ENCODE data around the gene SGMS2. TPM values are rescaled to one million over a fixed set of nuclear protein-coding genes. Genes with fewer than 3 reads are reported as not detected.

SGMS2 gene
- total RNA-seq = 141 and 201 TPM in 2 replicates

GRCh38 chr4:107824350-107825071 lies at the start of gene SGMS2:
SGMS2 (plus strand) TSS chr4:107824932; CDS start chr4:107895554, 70,622 bp downstream.

GRCh38 chr4:107930821-107931774 lies 106.4 kb downstream of the SGMS2 start, which contains the start of gene CYP2U1:
CYP2U1 (plus strand) TSS chr4:107931549; CDS start chr4:107931644, 95 bp downstream.

Other genes starting within 250 kb of the SGMS2 start
- gene PAPSS1, start 104.7 kb upstream of the SGMS2 start, total RNA-seq = 90.3 and 112 TPM in 2 replicates
- gene CYP2U1, start 106.6 kb downstream of the SGMS2 start, total RNA-seq = 13.6 and 17.8 TPM in 2 replicates
- 8.6 and 12.7 TPM in 2 replicates for gene HADH, start 165.0 kb downstream of the SGMS2 start, total RNA-seq